Amygdala (tissue), 56 donors: ENCODE data around the gene LMAN2.

Experiments
- DNase-seq, 56 donors: peaks; one replicate each; lab custom pipeline; 2025; lab: John Stamatoyannopoulos, UW

LMAN2 gene

DNA sequence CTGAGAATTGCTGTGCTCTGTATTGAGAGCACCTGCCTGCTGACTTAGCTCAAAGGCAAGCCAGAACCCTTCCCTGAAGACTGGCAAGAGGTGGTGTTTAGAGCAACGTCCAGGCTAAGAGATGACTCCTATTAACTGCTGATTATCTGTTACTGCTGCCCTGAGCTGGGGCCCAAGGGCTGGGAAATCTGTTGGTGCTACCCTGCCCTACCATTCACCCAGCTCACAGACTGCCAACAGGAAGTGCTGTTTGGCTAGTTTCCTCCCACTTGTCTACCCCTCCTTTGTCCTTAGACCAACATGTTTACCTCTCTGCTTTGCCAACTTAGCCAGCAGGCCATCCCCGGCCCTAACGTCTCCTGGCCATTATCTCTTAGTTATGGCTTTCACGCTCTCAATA is 54.9 kb downstream of the LMAN2 start:
- DNase-seq = no peak

DNA sequence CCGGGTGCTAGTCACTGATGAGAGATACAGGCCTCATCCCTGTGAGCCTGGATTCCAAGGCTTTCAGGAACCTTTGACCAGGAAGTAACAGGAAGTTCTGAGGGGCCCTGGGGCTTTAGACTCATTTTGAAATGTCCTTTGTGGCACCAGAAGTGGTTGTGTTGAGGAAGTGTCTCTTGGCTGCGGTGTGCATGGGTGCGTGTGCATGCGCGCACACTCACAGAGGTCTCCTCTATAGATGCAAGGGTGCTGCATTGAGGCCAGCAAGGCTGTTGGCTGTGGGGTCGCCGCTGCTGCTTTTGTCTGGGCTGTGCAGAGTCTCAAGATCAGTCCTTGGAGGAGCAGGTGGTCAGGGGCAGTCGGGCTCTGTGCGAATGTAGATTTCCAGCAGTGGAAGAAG is 55.5 kb downstream of the LMAN2 start:
- no peak for DNase-seq

GRCh38 chr5:177294632-177295031 is 56.8 kb downstream of the LMAN2 start:
- no peak for DNase-seq

DNA sequence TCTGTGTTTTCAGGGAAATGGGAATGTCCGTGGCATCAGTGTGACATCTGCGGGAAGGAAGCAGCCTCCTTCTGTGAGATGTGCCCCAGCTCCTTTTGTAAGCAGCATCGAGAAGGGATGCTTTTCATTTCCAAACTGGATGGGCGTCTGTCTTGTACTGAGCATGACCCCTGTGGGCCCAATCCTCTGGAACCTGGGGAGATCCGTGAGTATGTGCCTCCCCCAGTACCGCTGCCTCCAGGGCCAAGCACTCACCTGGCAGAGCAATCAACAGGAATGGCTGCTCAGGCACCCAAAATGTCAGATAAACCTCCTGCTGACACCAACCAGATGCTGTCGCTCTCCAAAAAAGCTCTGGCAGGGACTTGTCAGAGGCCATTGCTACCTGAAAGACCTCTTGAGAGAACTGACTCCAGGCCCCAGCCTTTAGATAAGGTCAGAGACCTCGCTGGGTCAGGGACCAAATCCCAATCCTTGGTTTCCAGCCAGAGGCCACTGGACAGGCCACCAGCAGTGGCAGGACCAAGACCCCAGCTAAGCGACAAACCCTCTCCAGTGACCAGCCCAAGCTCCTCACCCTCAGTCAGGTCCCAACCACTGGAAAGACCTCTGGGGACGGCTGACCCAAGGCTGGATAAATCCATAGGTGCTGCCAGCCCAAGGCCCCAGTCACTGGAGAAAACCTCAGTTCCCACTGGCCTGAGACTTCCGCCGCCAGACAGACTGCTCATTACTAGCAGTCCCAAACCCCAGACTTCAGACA is 57.5 kb downstream of the LMAN2 start:
- no peak for DNase-seq

- no peak for DNase-seq
Measured at GRCh38 chr5:177291735-177292134, 59.7 kb downstream of the LMAN2 start.

DNA sequence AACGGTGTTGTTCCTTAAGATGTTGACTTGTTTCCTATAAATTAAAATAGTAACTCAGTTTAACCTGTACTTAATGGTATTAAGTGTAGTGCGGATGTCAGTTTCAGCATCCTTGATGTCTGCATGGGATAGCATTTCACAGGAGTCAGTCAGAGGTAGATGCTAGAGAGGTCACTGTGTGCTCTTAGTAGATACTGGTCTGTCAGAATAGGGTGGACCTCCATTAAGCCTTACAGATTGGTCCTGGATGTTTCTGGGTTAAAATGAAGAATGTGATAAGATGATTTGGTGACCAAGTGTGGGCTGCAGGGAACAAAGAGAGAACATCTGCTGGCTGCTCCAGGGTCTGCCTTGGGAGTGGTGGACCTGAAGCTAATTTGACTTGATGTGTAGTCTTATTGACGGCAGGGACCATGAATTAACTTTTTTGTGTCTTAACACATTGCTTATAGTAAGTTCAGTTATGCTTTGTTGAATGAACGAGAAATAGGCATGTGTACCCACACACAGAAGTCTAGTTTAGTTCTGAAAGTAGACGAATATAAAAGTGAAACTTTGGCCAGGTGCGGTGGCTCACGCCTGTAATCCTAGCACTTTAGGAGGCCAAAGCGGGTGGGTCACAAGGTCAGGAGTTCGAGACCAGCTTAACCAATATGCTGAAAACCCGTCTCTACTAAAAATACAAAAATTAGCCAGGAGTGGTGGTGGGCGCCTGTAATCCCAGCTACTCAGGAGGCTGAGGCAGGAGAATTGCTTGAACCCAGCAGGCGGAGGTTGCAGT is 60.5 kb downstream of the LMAN2 start:
- DNase-seq = no peak

- no peak for DNase-seq
Measured at GRCh38 chr5:177288191-177288590, 63.3 kb downstream of the LMAN2 start.
